ENCODE results near the gene STAC.
"Not testable (repeated sequence)": the region's sequence is repeated elsewhere in the genome, so short reads cannot be mapped to it uniquely, and the experiment has no call there.

Gene STAC

DNA sequence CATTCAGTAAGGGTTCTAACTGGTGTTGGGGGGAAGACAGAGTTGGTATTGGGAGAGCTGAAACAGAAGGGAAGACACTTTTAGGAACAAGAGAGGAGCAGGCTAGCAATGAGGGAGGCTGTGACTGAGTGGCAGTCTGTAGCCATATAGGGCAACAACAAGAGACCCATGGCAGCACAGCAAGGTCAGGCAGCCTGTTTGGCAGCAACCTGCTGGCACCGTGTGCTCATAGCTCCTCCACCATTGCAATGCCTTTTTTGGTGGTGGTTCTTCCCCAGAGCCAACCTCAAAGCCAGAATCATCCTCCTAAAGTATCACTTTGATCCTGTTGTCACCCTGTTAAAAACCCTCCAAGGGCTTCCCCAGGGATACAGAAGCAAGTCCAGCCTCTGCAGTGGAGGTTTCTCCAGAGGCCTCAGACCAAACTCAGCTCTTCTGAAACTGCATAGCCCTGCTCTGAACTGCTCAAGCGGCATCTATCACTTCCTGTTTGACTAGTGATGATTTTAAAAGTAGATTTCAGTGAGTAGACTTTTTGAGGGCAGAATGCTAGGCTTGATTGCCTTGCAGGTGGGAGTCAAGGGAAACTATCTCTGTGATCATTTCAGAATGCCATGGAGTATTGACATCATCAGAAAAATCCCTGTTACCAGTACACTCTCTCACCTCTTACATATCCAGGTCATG, 176.9 kb downstream of the STAC start:
- no peak for DNase-seq (ENCODE audit: low read depth)
- TF ChIP-seq, protein P1, sequence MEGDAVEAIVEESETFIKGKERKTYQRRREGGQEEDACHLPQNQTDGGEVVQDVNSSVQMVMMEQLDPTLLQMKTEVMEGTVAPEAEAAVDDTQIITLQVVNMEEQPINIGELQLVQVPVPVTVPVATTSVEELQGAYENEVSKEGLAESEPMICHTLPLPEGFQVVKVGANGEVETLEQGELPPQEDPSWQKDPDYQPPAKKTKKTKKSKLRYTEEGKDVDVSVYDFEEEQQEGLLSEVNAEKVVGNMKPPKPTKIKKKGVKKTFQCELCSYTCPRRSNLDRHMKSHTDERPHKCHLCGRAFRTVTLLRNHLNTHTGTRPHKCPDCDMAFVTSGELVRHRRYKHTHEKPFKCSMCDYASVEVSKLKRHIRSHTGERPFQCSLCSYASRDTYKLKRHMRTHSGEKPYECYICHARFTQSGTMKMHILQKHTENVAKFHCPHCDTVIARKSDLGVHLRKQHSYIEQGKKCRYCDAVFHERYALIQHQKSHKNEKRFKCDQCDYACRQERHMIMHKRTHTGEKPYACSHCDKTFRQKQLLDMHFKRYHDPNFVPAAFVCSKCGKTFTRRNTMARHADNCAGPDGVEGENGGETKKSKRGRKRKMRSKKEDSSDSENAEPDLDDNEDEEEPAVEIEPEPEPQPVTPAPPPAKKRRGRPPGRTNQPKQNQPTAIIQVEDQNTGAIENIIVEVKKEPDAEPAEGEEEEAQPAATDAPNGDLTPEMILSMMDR (conservative IDR thresholded peaks at IDR 0.05; ENCODE audit: low read length), result no peak
- no peak overlapping the region for H3K4me3 ChIP-seq (ENCODE audit: low read length)

DNA sequence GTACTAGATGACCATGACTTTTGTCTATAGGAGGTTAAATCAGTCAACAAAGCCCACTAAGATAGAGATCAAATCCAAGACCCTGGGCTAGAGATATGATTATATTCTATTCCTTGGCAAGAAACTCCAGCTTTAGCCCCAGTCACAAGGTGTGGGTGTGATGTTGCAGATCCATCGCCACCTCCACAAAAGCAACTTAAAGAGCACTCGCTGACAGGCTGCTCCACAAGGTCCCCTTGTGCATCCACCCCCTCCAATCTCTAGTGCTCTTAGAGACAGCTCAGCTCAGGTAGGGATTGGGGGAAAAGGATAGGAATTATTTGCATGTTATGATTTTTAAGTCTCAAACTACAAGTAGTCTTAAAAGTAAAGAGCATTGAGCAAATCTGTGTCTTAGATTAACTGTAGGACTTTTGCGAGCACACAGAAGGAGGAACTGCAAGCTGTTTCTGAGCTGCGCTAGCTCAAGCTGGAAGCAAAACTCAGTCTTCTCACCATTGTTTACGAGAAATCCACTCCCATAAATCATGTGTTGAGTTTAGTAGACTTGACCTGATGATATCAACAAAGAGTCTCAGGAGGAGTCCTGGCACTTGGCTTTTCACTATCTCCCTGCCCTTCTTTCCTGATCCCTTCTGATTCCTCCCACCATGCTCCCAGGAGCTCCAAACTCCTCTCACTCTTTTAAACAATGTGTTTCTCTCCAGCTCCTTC, 177.6 kb downstream of the STAC start:
- no peak overlapping the region for H3K4me3 ChIP-seq (ENCODE audit: low read length)
- no peak for DNase-seq (ENCODE audit: low read depth)
- TF ChIP-seq, protein P1 (conservative IDR thresholded peaks at IDR 0.05; ENCODE audit: low read length), result no peak

DNA sequence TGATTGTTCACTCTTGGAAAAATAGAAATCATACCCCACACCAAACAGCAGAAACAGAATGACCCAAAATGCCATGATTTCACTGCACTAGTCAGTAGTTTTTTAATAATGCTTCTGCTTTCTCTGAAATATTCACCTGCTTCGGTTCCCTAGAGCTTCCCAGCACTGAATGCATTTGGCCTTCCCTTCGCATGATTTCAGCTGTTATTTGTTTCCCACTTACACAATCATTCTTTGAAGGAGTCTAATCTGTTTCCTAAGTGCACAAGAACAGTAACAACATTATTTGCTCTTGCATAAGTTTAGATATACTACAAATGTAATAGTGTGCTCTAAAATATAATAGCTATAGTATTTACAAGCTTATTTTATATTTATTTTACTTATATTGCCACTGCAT, 178.7 kb downstream of the STAC start:
- TF ChIP-seq, protein P1 (conservative IDR thresholded peaks at IDR 0.05; ENCODE audit: low read length), result no peak
- DNase-seq (ENCODE audit: low read depth), result no peak

DNA sequence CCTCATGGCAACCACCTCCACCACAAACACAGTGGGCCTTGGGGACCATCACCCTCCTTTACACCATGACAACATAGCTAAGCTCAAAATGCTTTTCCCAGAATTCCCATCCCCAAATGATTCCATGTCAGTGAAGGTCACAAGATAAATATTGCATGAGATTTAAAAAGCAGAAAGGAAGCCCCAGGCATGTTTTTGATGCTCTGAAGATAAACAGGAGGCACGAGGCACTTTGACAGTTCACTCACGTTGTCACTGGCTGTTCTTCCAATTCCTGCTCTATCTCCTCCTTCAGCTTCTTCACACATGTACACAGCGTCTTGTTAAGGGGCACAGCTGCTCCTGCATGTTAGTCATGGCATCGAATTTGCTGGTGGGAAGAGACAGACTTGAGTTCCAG, 180.4 kb downstream of the STAC start:
- no peak for DNase-seq (ENCODE audit: low read depth)
- TF ChIP-seq, protein P1 (conservative IDR thresholded peaks at IDR 0.05; ENCODE audit: low read length), result no peak
- H3K4me3 ChIP-seq (ENCODE audit: low read length), result no peak overlapping the region

More for the DNA sequence above, 178.7 kb downstream of the STAC start:
- H3K4me3 ChIP-seq (ENCODE audit: low read length), result no peak overlapping the region

DNA sequence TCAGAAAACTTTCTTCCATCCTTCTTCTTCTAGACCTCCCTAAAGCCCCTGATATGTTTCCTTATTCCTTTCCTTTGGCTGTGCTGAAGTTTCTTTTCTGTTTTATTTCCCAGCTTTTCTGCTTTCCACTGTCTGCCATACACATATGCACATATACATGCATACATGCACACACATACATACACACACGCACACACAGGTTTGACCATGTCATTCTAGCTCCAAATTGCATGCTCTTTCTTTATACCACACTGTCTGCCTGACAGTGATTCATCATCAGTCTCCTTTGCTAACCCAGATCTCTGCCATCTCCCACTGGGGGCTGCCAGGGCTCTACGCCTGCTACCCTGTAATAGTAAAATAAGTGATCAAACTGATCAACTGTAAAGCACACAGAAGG, 181.3 kb downstream of the STAC start:
- TF ChIP-seq, protein P1 (conservative IDR thresholded peaks at IDR 0.05; ENCODE audit: low read length), result no peak
- DNase-seq (ENCODE audit: low read depth), result no peak
- no peak overlapping the region for H3K4me3 ChIP-seq (ENCODE audit: low read length)

DNA sequence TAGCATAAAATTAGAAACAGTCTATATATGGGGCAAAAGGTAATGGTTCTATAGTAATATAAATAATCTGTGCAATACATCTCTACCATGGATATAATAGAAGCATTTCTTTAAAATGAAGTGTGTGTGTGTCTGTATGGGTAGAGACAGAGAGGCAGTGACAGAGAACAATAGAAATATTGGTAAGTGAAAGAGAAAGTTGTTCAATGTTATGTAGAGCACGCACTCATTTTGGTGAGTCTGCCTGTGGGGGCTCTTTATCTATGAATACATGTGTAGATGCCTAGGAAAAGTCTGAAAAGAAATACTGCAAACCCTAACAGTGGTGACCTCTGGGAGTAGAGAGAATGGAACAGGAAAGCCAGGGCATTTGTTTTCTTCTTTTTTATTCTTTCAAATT, 182.6 kb downstream of the STAC start:
- H3K4me3 ChIP-seq (ENCODE audit: low read length), result no peak overlapping the region
- TF ChIP-seq, protein P1 (conservative IDR thresholded peaks at IDR 0.05; ENCODE audit: low read length), result no peak
- DNase-seq (ENCODE audit: low read depth), result no peak

DNA sequence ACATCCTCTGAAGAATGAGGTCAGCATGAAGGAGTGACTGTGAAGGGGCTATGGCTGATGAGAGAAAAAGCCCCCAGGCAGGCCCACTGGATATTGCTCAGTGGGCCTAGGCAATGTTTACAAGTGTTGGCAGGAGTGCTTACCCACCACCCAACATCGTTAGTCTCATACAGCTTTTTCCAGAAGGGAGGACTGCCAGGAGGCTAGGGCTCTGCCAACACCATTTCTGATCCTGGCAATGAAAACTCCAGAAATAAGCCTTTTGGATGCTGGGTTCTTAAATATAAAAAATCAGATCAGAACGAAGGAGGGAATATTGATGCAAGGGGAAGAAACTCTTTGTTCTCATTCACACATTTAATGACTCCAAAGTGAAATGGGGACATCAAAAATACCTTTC, 194.9 kb downstream of the STAC start:
- no peak for DNase-seq (ENCODE audit: low read depth)
- no peak overlapping the region for H3K4me3 ChIP-seq (ENCODE audit: low read length)
- TF ChIP-seq, protein P1 (conservative IDR thresholded peaks at IDR 0.05; ENCODE audit: low read length), result no peak

DNA sequence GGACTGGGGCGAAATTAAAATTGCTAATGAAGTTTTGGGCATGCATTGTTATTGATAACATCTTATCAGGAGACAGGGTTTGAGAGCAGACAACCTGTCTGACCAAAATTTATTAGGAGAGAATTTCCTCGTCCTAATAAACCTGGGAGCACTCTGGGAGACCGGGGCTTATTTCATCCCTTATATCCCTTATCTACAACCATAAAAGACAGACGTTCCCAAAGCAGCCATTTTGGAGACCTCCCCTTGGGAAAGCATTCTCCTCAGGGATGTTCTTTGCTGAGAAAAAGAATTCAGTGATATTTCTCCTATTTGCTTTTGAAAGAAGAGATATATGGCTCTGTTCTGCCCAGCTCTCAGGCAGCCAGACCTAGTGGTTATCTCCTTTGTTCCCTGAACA, 198.1 kb downstream of the STAC start:
- not testable (repeated sequence) for DNase-seq (ENCODE audit: low read depth); H3K4me3 ChIP-seq (ENCODE audit: low read length)
